Measurements from ENCODE around the gene SAG. TPM values are rescaled to one million over a fixed set of nuclear protein-coding genes. Genes with fewer than 3 reads are reported as not detected.
A peak's percentile ranks its signal among the peaks of the same experiment; 100 is the strongest.

SAG gene
- total RNA-seq, 1 experiment from 2014 or later: not detected

GRCh38 chr2:233351423-233351822, 43.8 kb downstream of the SAG start:
- no peak for ATAC-seq

GRCh38 chr2:233352141-233352842, 44.7 kb downstream of the SAG start:
- ChIA-PET POLR2A (no interaction called here), CTCF (no interaction called here)
- Histone ChIP-seq H3K4me3 (ENCODE audit: low read depth in 2 of 2, low read length in 2 of 2) (no peak overlapping the region), H3K27ac (ENCODE audit: low read length) (peak overlapping the region; percentile 90), H3K27me3 (ENCODE audit: control insufficient read depth, insufficient read depth, low read length) (no peaks in the 10 kb centered on the region), H3K36me3 (ENCODE audit: control insufficient read depth, insufficient read depth, low read length) (no peaks in the 10 kb centered on the region), H3K9me3 (ENCODE audit: control insufficient read depth, insufficient read depth, low read depth, low read length) (no peaks in the 10 kb centered on the region; the same call in 1 of the 2 replicates), H3K4me1 (ENCODE audit: control insufficient read depth, insufficient read depth, low read length) (peaks cover 66% of the 10 kb centered on the region)
- ATAC-seq (no peak), DNase-seq (ENCODE audit: low read depth, low spot score) (no peak)
- intact Hi-C loops (cut with micrococcal nuclease; ENCODE audit: unreplicated experiment) (loop anchor here (10.0 kb wide), 1 partner anchor 93 kb away; no protein-coding TSS in a partner anchor), in situ Hi-C loops (cut with HindIII; ENCODE audit: low pct_unique_long_range_greater_than_20kb, low sequenced_read_pairs) (no loop called here)
- TF ChIP-seq SIN3A (IDR thresholded peaks at IDR 0.05; ENCODE audit: borderline replicate concordance, insufficient read depth, low read depth, low read length) (no peak), POLR2AphosphoS5 (IDR thresholded peaks at IDR 0.05; ENCODE audit: low read depth, low read length) (no peak), REST (IDR thresholded peaks at IDR 0.05; ENCODE audit: insufficient read depth in 1 of 2, low read depth in 2 of 2, low read length in 1 of 2) (no peak), CTCF (IDR thresholded peaks at IDR 0.05) (no peak), TCF7L2 (IDR thresholded peaks at IDR 0.05; ENCODE audit: low read depth, low read length) (no peak)
- BruUV-seq (replicated peaks): no TSS peak

More at GRCh38 chr2:233351423-233351822, 43.8 kb downstream of the SAG start:
- no peaks in the 10 kb centered on the region for H3K36me3 ChIP-seq (ENCODE audit: control insufficient read depth, insufficient read depth, low read length)
- no peaks in the 10 kb centered on the region for H3K27me3 ChIP-seq (ENCODE audit: control insufficient read depth, insufficient read depth, low read length)
- H3K27ac ChIP-seq (ENCODE audit: low read length): peak overlapping the region; percentile 97
- no peaks in the 10 kb centered on the region; the same call in 1 of the 2 replicates for H3K9me3 ChIP-seq (ENCODE audit: control insufficient read depth, insufficient read depth, low read depth, low read length)
- no peak for TF ChIP-seq POLR2AphosphoS5 (IDR thresholded peaks at IDR 0.05; ENCODE audit: low read depth, low read length)
- TF ChIP-seq REST (IDR thresholded peaks at IDR 0.05; ENCODE audit: insufficient read depth in 1 of 2, low read depth in 2 of 2, low read length in 1 of 2): no peak
- TF ChIP-seq SIN3A (IDR thresholded peaks at IDR 0.05; ENCODE audit: borderline replicate concordance, insufficient read depth, low read depth, low read length): no peak
- no peak for TF ChIP-seq CTCF (IDR thresholded peaks at IDR 0.05)
- TF ChIP-seq TCF7L2 (IDR thresholded peaks at IDR 0.05; ENCODE audit: low read depth, low read length): no peak
- in situ Hi-C loops (cut with HindIII; ENCODE audit: low pct_unique_long_range_greater_than_20kb, low sequenced_read_pairs): no loop called here
- ChIA-PET CTCF (no interaction called here), POLR2A (no interaction called here)
- no peak overlapping the region for H3K4me3 ChIP-seq (ENCODE audit: low read depth in 2 of 2, low read length in 2 of 2)
- intact Hi-C loops (cut with micrococcal nuclease; ENCODE audit: unreplicated experiment): loop anchor here (10.0 kb wide), 1 partner anchor 93 kb away; no protein-coding TSS in a partner anchor
- BruUV-seq (replicated peaks): no TSS peak
- peaks cover 57% of the 10 kb centered on the region for H3K4me1 ChIP-seq (ENCODE audit: control insufficient read depth, insufficient read depth, low read length)
- no peak for DNase-seq (ENCODE audit: low read depth, low spot score)

All from Panc1 (cell line).